GM19328 (cell line): ENCODE results near the gene ODAD2.
"Not testable (repeated sequence)": the region's sequence is repeated elsewhere in the genome, so short reads cannot be mapped to it uniquely, and the experiment has no call there.

Experiments
- ATAC-seq: cut with Tn5 transposase; IDR thresholded peaks from one replicate; pipeline ENCODE4 v1.9.1; 2021; ENCODE audit warnings: mild to moderate bottlenecking, moderate library complexity; ENCODE audit not compliant: unreplicated experiment

The ODAD2 gene

DNA sequence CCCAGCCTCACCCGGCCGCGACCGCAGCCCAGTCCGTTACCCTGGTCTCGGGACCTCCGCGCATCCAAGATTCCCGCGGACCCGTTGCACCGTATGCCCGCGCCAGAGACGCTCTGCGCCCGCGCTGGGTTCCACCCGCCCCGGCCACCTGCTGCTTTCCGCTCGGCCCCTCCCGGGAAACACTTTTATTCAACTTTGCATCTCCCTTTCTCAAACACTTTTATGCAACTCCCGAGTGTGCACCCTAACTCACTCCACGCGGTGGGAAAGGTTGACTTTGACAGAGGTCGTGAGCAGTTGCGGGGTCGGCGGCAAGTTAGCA is at the start of gene ODAD2:
ODAD2 (minus strand) TSS at position 126 of the 322 bp plus-strand sequence. CDS start 3,937 bp downstream, outside the sequence.
- no peak for ATAC-seq

GRCh38 chr10:28047061-28047460 is 48.2 kb upstream of the ODAD2 start:
- no peak for ATAC-seq

DNA sequence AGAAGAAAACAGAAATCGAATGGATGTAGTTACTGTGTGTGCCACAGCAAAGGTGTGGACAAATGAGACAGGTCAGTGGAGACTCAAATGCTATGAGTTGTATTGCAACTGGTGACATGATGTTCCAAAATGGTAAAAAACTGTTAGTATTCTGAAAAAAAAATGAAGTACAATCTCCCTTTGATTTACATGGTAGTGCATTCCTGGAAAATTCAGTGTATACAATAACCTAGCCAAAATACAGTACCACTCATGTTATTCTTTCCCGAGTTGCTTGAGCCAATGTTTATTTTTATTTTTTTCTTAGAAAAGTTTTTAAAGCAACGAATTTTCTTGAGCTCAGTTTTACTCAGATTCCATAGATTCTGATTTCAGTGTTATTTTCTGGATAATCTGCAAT is 47.7 kb upstream of the ODAD2 start:
- ATAC-seq, result no peak

GRCh38 chr10:28043941-28044340 is 45.1 kb upstream of the ODAD2 start:
- ATAC-seq, result no peak

- ATAC-seq, result no peak
These were observed 37.7 kb upstream of the ODAD2 start for GRCh38 chr10:28036587-28036986.

- ATAC-seq, result no peak
These were observed 22.4 kb upstream of the ODAD2 start for GRCh38 chr10:28020993-28021982.

DNA sequence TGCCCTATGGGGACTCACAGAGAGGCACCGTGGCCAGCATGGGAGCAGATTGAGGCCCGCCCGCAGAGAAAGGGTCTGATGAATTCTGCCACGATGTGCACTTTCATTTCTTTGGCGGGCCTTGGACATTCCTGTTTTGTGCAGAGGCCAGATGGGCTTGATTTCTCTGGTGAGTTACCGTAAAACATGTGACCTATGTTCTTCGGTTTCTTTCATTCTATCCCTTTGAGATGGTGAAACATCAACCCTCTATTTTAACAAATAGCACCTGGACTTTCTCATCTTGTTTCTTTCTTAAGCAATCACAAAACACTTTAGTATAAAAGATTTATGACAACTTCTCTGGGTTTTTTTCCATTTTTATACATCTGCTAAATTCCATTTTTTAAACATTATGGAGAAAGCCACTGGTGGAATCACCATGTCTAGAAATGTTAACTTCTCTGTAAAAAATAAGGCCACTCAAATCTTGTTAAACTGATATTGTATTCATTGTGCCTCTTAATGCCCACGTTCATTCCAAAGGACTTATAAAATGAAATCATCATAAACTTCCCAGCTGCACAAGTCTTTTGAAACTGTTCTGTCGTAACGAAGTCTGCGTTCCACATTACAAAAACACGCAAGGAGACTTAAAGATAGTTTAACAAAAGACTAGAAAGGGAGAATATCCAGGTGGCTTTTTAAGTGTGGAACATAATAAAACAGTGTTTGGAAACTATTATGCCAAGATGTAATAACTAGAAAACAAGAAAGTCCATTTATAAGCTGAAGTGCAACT is 21.4 kb upstream of the ODAD2 start:
- ATAC-seq, result no peak

GRCh38 chr10:28014651-28015050 is 15.8 kb upstream of the ODAD2 start:
- ATAC-seq, result no peak

GRCh38 chr10:28012990-28013515 is 14.2 kb upstream of the ODAD2 start:
- no peak for ATAC-seq

GRCh38 chr10:28010821-28011220 is 11.9 kb upstream of the ODAD2 start:
- no peak for ATAC-seq

GRCh38 chr10:28008054-28008453 is 9.2 kb upstream of the ODAD2 start:
- no peak for ATAC-seq

DNA sequence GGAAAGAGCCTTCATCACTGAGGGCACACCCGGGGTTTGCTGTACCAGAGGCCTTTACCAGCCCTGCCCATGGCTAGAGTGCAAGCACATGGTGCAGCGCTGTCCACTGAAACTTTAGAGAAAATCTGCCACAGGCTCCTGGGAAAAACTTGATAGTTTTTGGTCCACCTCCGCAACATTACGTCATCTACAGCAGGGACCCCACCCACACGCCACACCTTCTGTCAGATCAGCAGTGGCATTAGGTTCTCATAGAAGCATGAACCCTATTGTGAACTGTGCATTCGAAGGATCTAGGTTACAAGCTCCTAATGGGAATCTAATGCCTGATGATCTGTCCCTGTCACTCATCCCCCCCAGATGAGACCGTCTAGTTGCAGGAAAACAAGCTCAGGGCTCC is 2.5 kb upstream of the ODAD2 start:
- ATAC-seq, result no peak

- no peak for ATAC-seq
These were observed 513 bp downstream of the ODAD2 start for GRCh38 chr10:27998178-27998953.

DNA sequence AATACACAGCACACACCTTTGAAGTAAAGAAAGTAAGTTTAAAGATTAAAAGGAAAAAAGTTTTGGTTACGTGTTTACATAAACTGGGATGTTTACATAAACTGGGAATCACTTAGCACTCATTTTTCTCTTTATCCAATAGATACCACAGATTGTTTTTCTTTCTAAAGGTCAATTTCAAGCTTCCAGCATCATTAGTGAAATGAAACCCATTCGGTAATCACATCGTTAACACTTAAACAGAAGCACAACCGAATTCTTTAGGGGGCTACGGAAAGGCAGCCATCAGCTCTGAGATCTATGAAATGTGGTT is 1.1 kb downstream of the ODAD2 start:
- no peak for ATAC-seq

GRCh38 chr10:27995311-27995710 is 3.6 kb downstream of the ODAD2 start:
- no peak for ATAC-seq

- not testable (repeated sequence) for ATAC-seq
These were observed 9.5 kb downstream of the ODAD2 start for GRCh38 chr10:27989357-27989756.

DNA sequence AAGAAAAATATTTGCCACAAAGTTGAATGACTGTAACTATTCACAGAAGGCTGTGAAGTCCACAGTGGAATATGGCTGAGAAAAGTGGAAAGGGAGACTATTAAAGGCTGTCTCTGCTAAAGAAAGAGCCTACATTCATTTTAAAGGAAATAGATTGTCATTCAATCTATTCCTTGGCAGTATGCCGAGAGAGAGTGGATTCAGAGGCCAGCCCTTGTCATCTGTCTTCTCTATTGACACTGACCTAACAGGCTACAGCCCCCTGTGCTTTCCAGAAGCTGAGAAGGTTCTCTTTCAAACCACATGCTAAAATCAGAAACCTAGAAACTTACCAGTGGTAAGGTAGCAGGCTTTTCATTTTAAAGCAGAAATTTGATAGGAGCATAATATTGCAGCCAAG is 12.1 kb downstream of the ODAD2 start:
- ATAC-seq, result no peak

- ATAC-seq, result no peak
These were observed 15.9 kb downstream of the ODAD2 start for GRCh38 chr10:27982875-27983543.

GRCh38 chr10:27981744-27982143 is 17.1 kb downstream of the ODAD2 start:
- no peak for ATAC-seq

- not testable (repeated sequence) for ATAC-seq
These were observed 28.1 kb downstream of the ODAD2 start for GRCh38 chr10:27970795-27971194.

- not testable (repeated sequence) for ATAC-seq
These were observed 28.9 kb downstream of the ODAD2 start for GRCh38 chr10:27969931-27970330.
